GF-D8 (cell line): ENCODE measurements around the gene PPFIA2.
"Not testable (repeated sequence)": the region's sequence is repeated elsewhere in the genome, so short reads cannot be mapped to it uniquely, and the experiment has no call there.

Experiments used
- DNase-seq: peaks from one replicate; lab custom pipeline; 2025; lab: John Stamatoyannopoulos, UW

Gene PPFIA2

GRCh38 chr12:81668475-81668874, 90.7 kb downstream of the PPFIA2 start:
- no peak for DNase-seq

GRCh38 chr12:81659310-81659709, 99.8 kb downstream of the PPFIA2 start:
- DNase-seq, result not testable (repeated sequence)

- DNase-seq, result peak; percentile 4
These were observed 114.6 kb downstream of the PPFIA2 start for GRCh38 chr12:81644503-81644902.

- DNase-seq, result no peak
These were observed 120.0 kb downstream of the PPFIA2 start for GRCh38 chr12:81639196-81639595.

- DNase-seq, result no peak
These were observed 126.0 kb downstream of the PPFIA2 start for GRCh38 chr12:81633127-81633526.

- DNase-seq, result peak; percentile 7
These were observed 131.6 kb downstream of the PPFIA2 start for GRCh38 chr12:81627336-81628189.

- DNase-seq, result no peak
These were observed 132.7 kb downstream of the PPFIA2 start for GRCh38 chr12:81626406-81626805.

GRCh38 chr12:81617915-81618314, 141.2 kb downstream of the PPFIA2 start:
- DNase-seq, result no peak

- no peak for DNase-seq
These were observed 144.0 kb downstream of the PPFIA2 start for GRCh38 chr12:81615026-81615588.

- no peak for DNase-seq
These were observed 147.9 kb downstream of the PPFIA2 start for GRCh38 chr12:81610955-81611889.

- DNase-seq, result no peak
These were observed 161.1 kb downstream of the PPFIA2 start for GRCh38 chr12:81597928-81598604.

GRCh38 chr12:81596558-81596957, 162.6 kb downstream of the PPFIA2 start:
- no peak for DNase-seq

- no peak for DNase-seq
These were observed 167.9 kb downstream of the PPFIA2 start for GRCh38 chr12:81591256-81591655.

- not testable (repeated sequence) for DNase-seq
These were observed 168.4 kb downstream of the PPFIA2 start for GRCh38 chr12:81590703-81591102.

GRCh38 chr12:81588235-81589008, 170.7 kb downstream of the PPFIA2 start:
- DNase-seq, result no peak

- no peak for DNase-seq
These were observed 173.4 kb downstream of the PPFIA2 start for GRCh38 chr12:81585787-81586186.

- no peak for DNase-seq
These were observed 185.9 kb downstream of the PPFIA2 start for GRCh38 chr12:81573228-81573627.

GRCh38 chr12:81572411-81572810, 186.7 kb downstream of the PPFIA2 start:
- DNase-seq, result no peak

- DNase-seq, result no peak
These were observed 188.9 kb downstream of the PPFIA2 start for GRCh38 chr12:81570234-81570633.

GRCh38 chr12:81564237-81564636, 194.9 kb downstream of the PPFIA2 start:
- no peak for DNase-seq

GRCh38 chr12:81558031-81558430, 201.1 kb downstream of the PPFIA2 start:
- no peak for DNase-seq
